T-helper 1 cell treated with Interleukin-12 subunit alpha and Interleukin-12 subunit beta and Interleukin-4 antibody, amounts not matched to agents 30 μg/mL and 1 μg/mL, for 36 hours (primary cell): ENCODE measurements around the gene CTNNBL1.

Experiments
- H3K27ac Mint-ChIP-seq: one replicate; pipeline ENCODE4 v1.8.0; 2021; ENCODE audit warnings: mild to moderate bottlenecking, mixed read lengths
- H3K27me3 Mint-ChIP-seq: one replicate; pipeline ENCODE4 v1.8.0; 2021; ENCODE audit warnings: low read depth, mixed read lengths
- H3K36me3 Mint-ChIP-seq: one replicate; pipeline ENCODE4 v1.8.0; 2021; ENCODE audit warnings: low read depth, mixed read lengths
- H3K4me1 Mint-ChIP-seq: one replicate; pipeline ENCODE4 v1.8.0; 2021; ENCODE audit warnings: low read depth, mixed read lengths
- H3K4me3 Mint-ChIP-seq: one replicate; pipeline ENCODE4 v1.8.0; 2021; ENCODE audit warnings: mild to moderate bottlenecking, moderate library complexity, mixed read lengths
- H3K9me3 Mint-ChIP-seq: one replicate; pipeline ENCODE4 v1.8.0; 2021; ENCODE audit warnings: mixed read lengths

The CTNNBL1 gene

DNA sequence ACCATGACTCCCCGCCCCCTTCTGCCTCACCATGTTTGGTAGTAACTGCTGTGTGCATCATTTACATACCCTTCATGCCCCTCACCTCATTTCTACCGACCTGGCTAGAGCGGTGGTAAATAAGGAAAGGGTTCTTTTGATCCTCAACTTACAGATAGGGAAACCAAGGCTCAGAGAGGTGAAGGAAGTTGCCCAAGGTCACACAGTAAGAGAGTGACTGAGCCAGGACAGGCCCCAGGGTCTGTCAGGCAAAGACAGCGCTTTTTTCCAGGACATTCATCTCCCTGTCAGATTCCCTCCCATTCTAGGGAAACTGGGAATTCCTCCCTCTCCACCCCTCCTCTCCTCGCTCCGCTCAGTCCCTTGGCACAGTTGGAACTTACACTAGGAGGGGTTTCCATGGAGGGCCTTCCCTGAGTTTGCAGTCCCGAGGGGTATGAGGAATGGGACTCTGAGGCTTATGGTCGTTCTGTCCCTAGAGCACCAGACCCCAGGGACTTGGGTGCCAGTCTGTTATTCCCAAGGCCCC lies 211.1 kb downstream of the CTNNBL1 start:
- Mint-ChIP-seq H3K9me3 (no peaks in the 10 kb centered on the region), H3K36me3 (no peaks in the 10 kb centered on the region), H3K4me1 (peaks cover 7% of the 10 kb centered on the region), H3K4me3 (no peak overlapping the region), H3K27me3 (peaks cover 52% of the 10 kb centered on the region), H3K27ac (no peak overlapping the region)

DNA sequence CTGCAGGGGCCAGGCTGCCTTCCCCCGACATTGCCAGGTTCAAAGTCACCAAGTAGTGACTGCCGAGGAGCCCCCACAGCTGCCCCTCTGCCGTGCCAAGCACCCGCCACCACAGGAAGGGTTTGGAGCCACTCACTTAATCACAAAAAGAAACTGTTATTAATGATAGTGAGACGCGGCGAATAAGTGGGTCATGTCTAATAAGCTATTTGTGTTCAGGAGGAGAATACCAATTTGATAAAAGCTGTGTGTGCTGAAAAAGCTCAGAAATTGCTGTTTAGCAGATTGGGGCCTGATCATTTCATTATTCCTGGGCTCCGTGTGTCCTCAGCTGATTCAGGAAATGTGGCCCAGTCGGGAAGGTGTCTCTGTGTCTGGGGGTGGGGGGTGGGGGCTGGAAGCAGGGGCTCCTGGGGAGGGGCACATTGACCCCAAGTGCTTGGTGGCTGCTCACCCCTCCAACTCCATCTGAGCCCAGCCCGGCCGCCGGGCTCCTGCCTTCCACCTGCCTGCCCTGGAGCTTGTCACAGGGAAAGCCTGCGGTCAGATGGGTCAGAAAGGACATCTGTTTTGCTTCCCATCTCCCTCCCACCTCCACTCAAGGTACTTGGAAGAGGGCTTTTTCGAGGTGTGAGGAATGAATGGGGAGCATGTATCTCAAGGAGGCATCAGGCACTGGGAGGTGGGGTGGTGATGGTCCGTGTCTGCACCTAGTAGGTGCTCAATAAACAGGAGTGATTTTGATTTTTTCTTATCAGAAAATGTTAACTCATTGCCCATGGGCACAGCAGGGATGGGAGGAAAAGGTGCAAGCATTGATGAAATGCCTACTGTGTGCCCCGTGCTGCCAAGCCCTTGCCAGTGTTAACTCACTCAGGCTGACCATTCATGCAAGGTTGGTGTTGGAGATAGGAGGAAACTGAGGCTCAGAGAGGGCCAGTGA lies 212.1 kb downstream of the CTNNBL1 start:
- Mint-ChIP-seq H3K4me1 (peaks cover 7% of the 10 kb centered on the region), H3K4me3 (no peak overlapping the region), H3K36me3 (no peaks in the 10 kb centered on the region), H3K9me3 (no peaks in the 10 kb centered on the region), H3K27ac (no peak overlapping the region), H3K27me3 (peaks cover 44% of the 10 kb centered on the region)

DNA sequence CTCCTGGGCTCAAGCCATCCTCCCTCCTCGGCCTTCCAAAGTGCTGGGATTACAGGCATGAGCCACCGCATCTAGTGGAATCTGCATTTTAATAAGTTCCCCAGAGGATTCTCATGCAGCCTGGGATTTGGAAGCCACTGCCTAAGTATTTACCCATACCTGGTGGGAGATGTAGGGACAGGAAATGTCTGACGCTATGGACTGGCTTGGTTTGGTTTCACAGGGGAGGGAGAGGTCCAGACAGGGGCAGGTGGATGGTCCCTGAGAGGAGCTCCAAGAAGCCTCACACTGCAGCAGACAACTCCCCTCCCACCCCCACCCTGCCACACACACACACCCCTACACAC lies 213.5 kb downstream of the CTNNBL1 start:
- Mint-ChIP-seq H3K4me1 (peaks cover 4% of the 10 kb centered on the region), H3K36me3 (no peaks in the 10 kb centered on the region), H3K27me3 (peaks cover 38% of the 10 kb centered on the region), H3K4me3 (no peak overlapping the region), H3K27ac (no peak overlapping the region), H3K9me3 (no peaks in the 10 kb centered on the region)

DNA sequence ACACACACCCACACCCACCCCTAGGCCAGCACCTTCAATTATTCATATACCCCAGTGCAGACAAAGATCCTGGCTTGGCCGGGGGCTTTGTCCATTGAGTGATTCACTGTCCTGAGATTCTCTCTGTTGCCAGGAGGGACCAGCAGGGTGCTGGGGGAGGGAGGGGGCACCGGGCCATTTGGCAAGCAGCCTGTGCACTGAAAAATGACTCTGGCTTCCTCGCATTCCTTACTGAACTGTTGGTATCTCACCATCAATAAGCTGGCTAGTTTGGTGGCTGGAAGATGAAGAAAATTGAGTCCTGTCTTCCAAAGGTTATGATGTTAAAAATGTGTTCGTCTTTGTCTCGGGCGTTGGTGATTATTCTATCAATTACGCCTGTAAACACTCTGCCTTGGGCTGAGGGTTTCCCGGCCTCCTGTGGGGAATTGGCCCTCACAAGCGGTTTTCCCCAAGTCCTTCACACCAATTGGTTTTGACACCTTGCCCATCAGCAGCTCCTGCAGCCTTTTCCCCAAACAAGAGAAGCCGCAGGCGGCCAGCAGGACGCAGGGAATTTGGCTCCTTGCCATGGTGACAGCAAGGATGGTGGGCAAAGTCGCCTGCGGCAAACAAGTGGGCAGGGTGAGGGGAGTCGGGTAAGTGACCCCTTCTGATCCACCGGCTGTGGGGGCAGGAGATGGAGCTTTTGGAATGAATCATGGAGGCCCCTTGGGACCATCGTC lies 214.0 kb downstream of the CTNNBL1 start:
- no peak overlapping the region for H3K27ac Mint-ChIP-seq
- H3K4me3 Mint-ChIP-seq = no peak overlapping the region
- peaks cover 39% of the 10 kb centered on the region for H3K27me3 Mint-ChIP-seq
- H3K9me3 Mint-ChIP-seq = no peaks in the 10 kb centered on the region
- peaks cover 5% of the 10 kb centered on the region for H3K4me1 Mint-ChIP-seq
- no peaks in the 10 kb centered on the region for H3K36me3 Mint-ChIP-seq

DNA sequence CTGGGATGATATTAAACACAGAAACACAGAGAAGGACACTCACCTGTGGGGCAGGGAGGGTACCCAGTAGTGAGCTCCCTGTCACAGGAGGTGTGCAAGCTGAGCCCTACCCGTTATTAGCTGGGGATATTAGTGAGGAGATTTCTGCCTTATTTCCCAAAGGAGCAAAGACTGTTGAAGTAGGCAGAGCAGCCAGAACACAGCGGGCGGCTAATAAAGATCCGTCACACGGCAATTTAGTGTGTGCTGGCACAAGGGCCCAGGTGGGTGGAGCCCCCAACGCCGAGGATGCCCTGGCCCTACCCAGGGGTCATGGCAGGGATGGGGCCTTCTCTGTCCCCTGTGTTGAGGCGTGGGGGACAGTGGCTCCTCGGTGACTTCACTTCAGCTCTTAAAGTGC lies 217.4 kb downstream of the CTNNBL1 start:
- peaks cover 32% of the 10 kb centered on the region for H3K27me3 Mint-ChIP-seq
- no peaks in the 10 kb centered on the region for H3K36me3 Mint-ChIP-seq
- no peaks in the 10 kb centered on the region for H3K9me3 Mint-ChIP-seq
- H3K4me1 Mint-ChIP-seq = peaks cover 5% of the 10 kb centered on the region
- H3K4me3 Mint-ChIP-seq = no peak overlapping the region
- no peak overlapping the region for H3K27ac Mint-ChIP-seq

DNA sequence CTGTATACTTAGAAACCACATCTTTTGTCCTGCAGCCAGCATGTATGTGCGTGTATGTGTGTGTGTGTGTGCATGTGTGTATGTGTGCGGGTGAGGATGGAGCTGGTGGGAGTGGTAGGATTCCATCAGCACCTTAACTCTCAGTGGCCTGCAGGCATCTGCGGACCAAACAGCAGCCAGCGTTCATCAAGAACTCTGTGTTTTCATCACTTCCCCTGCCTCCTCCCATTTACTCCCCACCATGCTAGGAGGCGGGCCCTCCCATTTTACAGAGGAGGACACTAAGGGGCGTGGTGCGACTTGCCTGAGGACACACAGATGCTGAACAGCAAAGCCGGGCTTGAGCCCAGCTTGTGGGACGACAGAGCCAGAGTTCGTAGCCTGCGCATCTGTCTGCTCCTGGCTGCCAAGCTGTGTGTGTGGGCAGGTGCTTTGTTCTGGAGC lies 218.0 kb downstream of the CTNNBL1 start:
- Mint-ChIP-seq H3K27ac (no peak overlapping the region), H3K9me3 (no peaks in the 10 kb centered on the region), H3K4me1 (peaks cover 5% of the 10 kb centered on the region), H3K36me3 (no peaks in the 10 kb centered on the region), H3K4me3 (no peak overlapping the region), H3K27me3 (peaks cover 36% of the 10 kb centered on the region)

DNA sequence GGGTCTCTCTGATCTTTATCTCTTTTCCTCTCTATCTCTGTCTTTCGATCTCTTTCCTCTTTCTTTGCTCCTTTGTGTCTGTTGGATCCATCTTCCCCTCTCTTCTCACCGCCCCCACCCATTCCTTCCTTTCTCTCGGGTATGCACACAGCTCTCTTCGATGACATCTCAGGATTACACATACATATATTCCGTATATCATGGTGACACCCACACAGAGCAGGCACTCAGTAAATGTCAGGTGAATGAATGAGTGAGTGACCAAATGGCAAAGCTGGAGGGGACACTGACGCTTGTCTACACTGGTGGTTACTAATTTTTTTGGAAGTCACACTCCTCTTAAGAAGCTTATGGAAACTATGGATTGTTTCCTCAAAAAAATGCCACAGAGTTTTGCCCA lies 219.0 kb downstream of the CTNNBL1 start:
- H3K9me3 Mint-ChIP-seq = no peaks in the 10 kb centered on the region
- H3K4me3 Mint-ChIP-seq = no peak overlapping the region
- peaks cover 5% of the 10 kb centered on the region for H3K4me1 Mint-ChIP-seq
- H3K36me3 Mint-ChIP-seq = no peaks in the 10 kb centered on the region
- H3K27ac Mint-ChIP-seq = no peak overlapping the region
- peaks cover 34% of the 10 kb centered on the region for H3K27me3 Mint-ChIP-seq

DNA sequence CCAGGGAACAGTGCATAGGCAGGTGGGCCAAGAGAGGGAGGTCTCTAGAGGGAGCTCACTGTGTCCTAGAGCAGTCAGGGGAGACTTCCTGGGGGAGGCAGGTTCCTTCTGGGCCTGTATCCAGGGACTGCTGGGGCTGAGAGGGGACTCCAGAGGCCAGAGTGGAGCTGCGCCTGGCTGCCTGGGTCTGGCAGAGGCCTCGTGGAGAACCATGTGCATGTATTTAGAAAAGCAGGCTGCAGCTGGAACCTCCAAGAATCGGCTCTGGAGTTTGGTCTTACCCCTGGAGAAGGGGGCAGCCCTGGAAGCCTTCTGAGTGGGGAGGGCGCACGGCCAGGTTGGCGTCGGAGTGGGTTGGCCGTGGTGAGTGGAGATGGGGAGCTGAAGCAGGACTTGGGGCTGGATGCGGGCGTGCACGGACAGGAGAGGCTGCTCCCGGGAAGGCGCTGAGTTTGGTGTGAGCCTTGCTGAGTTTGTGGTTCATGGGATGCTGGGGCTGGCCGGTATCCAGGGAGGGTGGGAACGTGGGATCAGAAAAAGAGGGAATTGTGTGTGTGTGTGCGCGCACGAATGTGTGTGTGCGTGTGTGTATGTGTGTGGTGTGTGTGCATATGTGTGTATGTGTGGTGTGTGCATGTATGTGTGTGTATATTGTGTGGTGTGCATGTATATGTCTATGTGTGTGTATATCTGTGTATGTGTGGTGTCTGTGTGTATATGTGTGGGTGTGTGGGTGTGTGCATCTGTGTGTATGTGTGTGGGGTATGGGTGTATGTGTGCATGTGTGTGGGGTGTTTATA lies 219.9 kb downstream of the CTNNBL1 start:
- Mint-ChIP-seq H3K4me1 (peaks cover 5% of the 10 kb centered on the region), H3K9me3 (no peaks in the 10 kb centered on the region), H3K4me3 (no peak overlapping the region), H3K27me3 (peaks cover 32% of the 10 kb centered on the region), H3K27ac (no peak overlapping the region), H3K36me3 (no peaks in the 10 kb centered on the region)

DNA sequence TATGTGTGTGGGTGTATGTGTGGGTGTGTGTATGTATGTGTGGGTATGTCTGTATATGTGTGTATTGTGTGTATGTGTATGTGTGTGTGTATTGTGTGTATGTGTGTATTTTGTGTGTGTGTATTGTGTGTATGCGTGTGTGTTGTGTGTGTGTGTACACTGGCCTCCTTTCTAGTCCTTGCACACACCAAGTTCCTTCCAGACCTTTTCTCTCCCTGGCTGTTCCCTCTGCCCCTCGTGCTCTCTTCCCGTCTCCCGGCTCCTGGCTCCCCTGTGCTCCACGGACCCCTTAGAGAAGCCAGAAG lies 220.5 kb downstream of the CTNNBL1 start:
- Mint-ChIP-seq H3K27ac (no peak overlapping the region), H3K9me3 (no peaks in the 10 kb centered on the region), H3K4me3 (peak overlapping the region; percentile 24), H3K4me1 (peaks cover 5% of the 10 kb centered on the region), H3K36me3 (no peaks in the 10 kb centered on the region), H3K27me3 (peaks cover 27% of the 10 kb centered on the region)

DNA sequence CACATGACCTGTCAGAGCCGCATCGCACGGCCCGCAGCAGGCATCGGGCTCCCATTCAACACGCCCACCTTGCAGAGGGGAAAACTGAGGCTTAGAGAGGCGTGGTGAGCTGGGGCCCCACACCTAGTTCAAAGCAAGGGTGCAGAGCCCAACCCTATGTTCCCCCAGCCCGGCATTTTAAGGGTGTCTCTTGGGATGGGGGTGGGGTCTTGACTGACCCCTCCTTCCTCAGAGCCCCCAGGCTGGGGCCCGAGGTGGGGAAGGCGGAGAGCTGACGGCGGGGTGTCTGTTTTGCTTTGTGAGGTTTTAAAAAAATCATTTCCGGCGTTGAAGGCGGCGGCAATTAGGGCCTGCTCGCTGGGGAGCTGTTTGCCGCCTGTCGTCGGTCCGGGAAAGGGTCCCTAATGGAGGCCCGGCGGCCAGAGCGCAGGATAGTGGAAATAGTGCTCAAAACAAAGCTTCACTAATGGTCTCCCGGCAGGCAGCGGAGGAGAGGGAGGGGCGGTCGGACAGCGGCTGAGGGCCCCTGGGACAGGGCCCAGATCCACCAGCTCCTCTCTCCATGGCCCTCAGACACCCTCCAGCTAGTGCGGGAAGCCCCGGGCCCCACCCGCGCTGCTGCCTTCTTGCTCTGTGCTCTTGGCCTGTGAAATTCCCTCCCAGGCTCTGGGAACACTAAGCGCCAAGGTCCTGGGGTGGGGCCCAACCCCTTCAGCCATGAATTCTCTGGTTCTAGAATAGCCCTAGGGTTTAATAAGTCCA lies 221.0 kb downstream of the CTNNBL1 start:
- Mint-ChIP-seq H3K27me3 (peaks cover 27% of the 10 kb centered on the region), H3K27ac (no peak overlapping the region), H3K4me3 (peak overlapping the region; percentile 24), H3K36me3 (no peaks in the 10 kb centered on the region), H3K4me1 (peaks cover 5% of the 10 kb centered on the region), H3K9me3 (no peaks in the 10 kb centered on the region)

DNA sequence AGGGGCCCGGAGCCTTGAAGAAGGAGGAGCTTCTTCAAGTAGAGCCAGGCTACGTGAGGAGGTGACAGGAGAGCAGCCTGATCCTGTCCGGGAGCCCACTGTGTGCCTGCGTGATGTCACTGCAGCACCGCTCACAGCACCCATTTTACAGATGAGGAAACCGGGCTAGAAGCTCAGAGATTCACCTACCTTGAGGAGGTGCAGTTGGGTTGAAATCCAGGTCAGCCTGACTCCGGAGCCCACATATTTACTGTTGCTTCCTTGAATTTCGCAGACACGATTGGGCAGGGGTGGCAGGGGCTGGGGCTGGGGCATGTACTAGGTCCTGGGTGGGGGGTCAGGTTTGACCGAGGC lies 221.6 kb downstream of the CTNNBL1 start:
- H3K36me3 Mint-ChIP-seq = no peaks in the 10 kb centered on the region
- no peak overlapping the region for H3K4me3 Mint-ChIP-seq
- peaks cover 5% of the 10 kb centered on the region for H3K4me1 Mint-ChIP-seq
- no peak overlapping the region for H3K27ac Mint-ChIP-seq
- peaks cover 27% of the 10 kb centered on the region for H3K27me3 Mint-ChIP-seq
- H3K9me3 Mint-ChIP-seq = no peaks in the 10 kb centered on the region

DNA sequence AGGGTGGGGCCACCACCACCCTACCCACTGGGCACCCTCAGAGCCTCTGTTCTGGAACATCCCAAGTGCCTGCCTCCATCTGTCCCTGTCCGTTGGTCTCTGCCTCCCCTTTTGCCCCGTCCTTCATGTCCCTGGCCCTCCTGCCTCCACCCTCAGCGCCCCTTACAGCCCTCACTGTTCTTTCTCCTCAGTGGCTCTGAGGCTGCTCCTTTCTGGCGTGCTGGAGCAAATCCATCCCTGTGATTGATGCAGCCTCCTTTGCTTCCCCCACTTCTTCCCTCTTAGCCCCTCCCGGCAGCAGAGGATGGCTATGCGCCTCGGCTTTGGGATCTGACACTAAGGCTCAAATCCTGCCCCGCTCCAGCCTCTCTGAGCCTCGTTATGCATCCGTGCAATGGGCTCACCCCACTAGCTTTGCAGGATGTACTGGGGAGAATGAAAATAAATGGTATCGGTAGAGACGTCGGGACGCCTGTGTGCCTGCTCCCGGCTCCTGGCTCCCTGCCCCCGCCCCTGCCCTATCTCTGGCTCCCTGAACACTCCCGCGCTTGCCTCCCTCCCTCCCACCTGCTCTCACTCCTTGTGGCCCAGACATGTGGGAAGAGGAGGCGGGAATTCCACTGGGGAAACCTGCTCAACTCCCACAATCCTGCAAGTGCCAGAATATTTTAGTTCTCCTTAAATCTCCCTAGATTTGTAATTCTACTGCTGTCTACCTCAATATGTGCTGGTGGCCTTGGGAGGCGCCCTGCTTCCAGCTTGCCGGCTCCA lies 222.2 kb downstream of the CTNNBL1 start:
- H3K4me1 Mint-ChIP-seq = peaks cover 5% of the 10 kb centered on the region
- no peak overlapping the region for H3K27ac Mint-ChIP-seq
- no peak overlapping the region for H3K4me3 Mint-ChIP-seq
- peaks cover 27% of the 10 kb centered on the region for H3K27me3 Mint-ChIP-seq
- no peaks in the 10 kb centered on the region for H3K36me3 Mint-ChIP-seq
- H3K9me3 Mint-ChIP-seq = no peaks in the 10 kb centered on the region

DNA sequence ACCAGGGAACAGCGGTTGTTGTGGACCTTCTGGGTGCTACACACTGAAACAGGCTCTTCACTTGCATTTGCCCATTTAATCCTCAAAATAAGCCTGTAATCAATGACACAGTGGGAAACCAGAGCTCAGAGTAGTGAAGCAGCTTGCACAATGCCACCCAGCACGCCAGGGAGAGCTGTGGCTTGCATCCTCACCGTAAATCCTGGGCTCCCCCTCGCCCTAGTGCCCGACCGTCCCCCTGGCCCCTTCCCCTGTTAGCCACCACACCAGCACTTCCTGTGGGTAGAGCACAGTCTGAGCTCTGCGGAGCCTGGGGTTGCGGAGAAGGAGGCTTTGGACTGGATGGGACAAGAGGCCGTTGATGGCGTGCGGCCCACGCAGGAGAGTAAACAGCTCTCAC lies 223.6 kb downstream of the CTNNBL1 start:
- Mint-ChIP-seq H3K36me3 (no peaks in the 10 kb centered on the region), H3K4me1 (peaks cover 6% of the 10 kb centered on the region), H3K9me3 (no peaks in the 10 kb centered on the region), H3K4me3 (no peak overlapping the region), H3K27me3 (peaks cover 22% of the 10 kb centered on the region), H3K27ac (no peak overlapping the region)
